Measurements from ENCODE around the gene ZNF276.

Gene ZNF276

GRCh38 chr16:89710709-89711564 is 10.4 kb upstream of the ZNF276 start:
- no peak overlapping the region for H3K4me3 ChIP-seq (ENCODE audit: low read length)
- TF ChIP-seq CTCF (conservative IDR thresholded peaks at IDR 0.05; ENCODE audit: low read depth, low read length) = no peak
- DNase-seq (ENCODE audit: low read depth) = no peak

GRCh38 chr16:89711601-89712273 is 9.6 kb upstream of the ZNF276 start:
- DNase-seq (ENCODE audit: low read depth) = no peak
- no peak for TF ChIP-seq CTCF (conservative IDR thresholded peaks at IDR 0.05; ENCODE audit: low read depth, low read length)
- H3K4me3 ChIP-seq (ENCODE audit: low read length) = peak overlapping the region; percentile 70

GRCh38 chr16:89712274-89712781 is 9.0 kb upstream of the ZNF276 start:
- DNase-seq (ENCODE audit: low read depth) = no peak
- H3K4me3 ChIP-seq (ENCODE audit: low read length) = peak overlapping the region; percentile 70
- TF ChIP-seq CTCF (conservative IDR thresholded peaks at IDR 0.05; ENCODE audit: low read depth, low read length) = no peak

- TF ChIP-seq CTCF (conservative IDR thresholded peaks at IDR 0.05; ENCODE audit: low read depth, low read length) = no peak
These were observed 4.8 kb upstream of the ZNF276 start for GRCh38 chr16:89716493-89716892.

GRCh38 chr16:89716916-89717687 is 4.2 kb upstream of the ZNF276 start:
- TF ChIP-seq CTCF (conservative IDR thresholded peaks at IDR 0.05; ENCODE audit: low read depth, low read length) = no peak
- no peak for DNase-seq (ENCODE audit: low read depth)
- H3K4me3 ChIP-seq (ENCODE audit: low read length) = no peak overlapping the region

More at GRCh38 chr16:89716493-89716892, 4.8 kb upstream of the ZNF276 start:
- H3K4me3 ChIP-seq (ENCODE audit: low read length) = no peak overlapping the region
- DNase-seq (ENCODE audit: low read depth) = no peak

GRCh38 chr16:89717688-89718505 is 3.4 kb upstream of the ZNF276 start:
- no peak for TF ChIP-seq CTCF (conservative IDR thresholded peaks at IDR 0.05; ENCODE audit: low read depth, low read length)
- H3K4me3 ChIP-seq (ENCODE audit: low read length) = no peak overlapping the region
- DNase-seq (ENCODE audit: low read depth) = no peak
